HG02970 (cell line): ENCODE data around the gene ETNK1.

Experiments
- ATAC-seq: cut with Tn5 transposase; IDR thresholded peaks from one replicate; pipeline ENCODE4 v1.9.1; 2021; ENCODE audit warnings: mild to moderate bottlenecking, moderate library complexity, moderate number of reproducible peaks; ENCODE audit not compliant: unreplicated experiment, low FRiP score

The ETNK1 gene

GRCh38 chr12:22631863-22632463 lies 7.0 kb downstream of the ETNK1 start:
- ATAC-seq, result no peak

- ATAC-seq, result no peak
Measured at GRCh38 chr12:22634883-22635282, 9.9 kb downstream of the ETNK1 start.

- ATAC-seq, result no peak
Measured at GRCh38 chr12:22635812-22636211, 10.8 kb downstream of the ETNK1 start.

GRCh38 chr12:22640851-22641250 lies 15.9 kb downstream of the ETNK1 start:
- ATAC-seq, result no peak

GRCh38 chr12:22641353-22642053 lies 16.5 kb downstream of the ETNK1 start:
- ATAC-seq, result no peak

GRCh38 chr12:22648668-22649067 lies 23.7 kb downstream of the ETNK1 start:
- ATAC-seq, result no peak

- no peak for ATAC-seq
Measured at GRCh38 chr12:22653075-22653474, 28.1 kb downstream of the ETNK1 start.

GRCh38 chr12:22653791-22654190 lies 28.8 kb downstream of the ETNK1 start:
- no peak for ATAC-seq

GRCh38 chr12:22656376-22656775 lies 31.4 kb downstream of the ETNK1 start:
- ATAC-seq, result no peak

GRCh38 chr12:22656831-22657230 lies 31.9 kb downstream of the ETNK1 start:
- no peak for ATAC-seq

GRCh38 chr12:22657538-22657937 lies 32.6 kb downstream of the ETNK1 start:
- ATAC-seq, result no peak

GRCh38 chr12:22658214-22658613 lies 33.2 kb downstream of the ETNK1 start:
- no peak for ATAC-seq

- ATAC-seq, result no peak
Measured at GRCh38 chr12:22662356-22662755, 37.4 kb downstream of the ETNK1 start.

- ATAC-seq, result no peak
Measured at GRCh38 chr12:22665476-22665875, 40.5 kb downstream of the ETNK1 start.

GRCh38 chr12:22667122-22667521 lies 42.2 kb downstream of the ETNK1 start:
- ATAC-seq, result no peak

GRCh38 chr12:22668441-22668840 lies 43.5 kb downstream of the ETNK1 start:
- ATAC-seq, result no peak

- ATAC-seq, result no peak
Measured at GRCh38 chr12:22670762-22671161, 45.8 kb downstream of the ETNK1 start.

- ATAC-seq, result no peak
Measured at GRCh38 chr12:22672951-22673350, 48.0 kb downstream of the ETNK1 start.

- no peak for ATAC-seq
Measured at GRCh38 chr12:22677781-22678574, 53.0 kb downstream of the ETNK1 start.

GRCh38 chr12:22682663-22683062 lies 57.7 kb downstream of the ETNK1 start:
- no peak for ATAC-seq

GRCh38 chr12:22683131-22683530 lies 58.2 kb downstream of the ETNK1 start:
- no peak for ATAC-seq
